Ovary (tissue), 9 donors: ENCODE measurements around the gene RIC8B. TPM values are rescaled to one million over a fixed set of nuclear protein-coding genes. Genes with fewer than 3 reads are reported as not detected.

Experiments used
- DNase-seq, 5 donors: peaks; one replicate each; pipeline ENCODE4 v3.0.0-alpha.2; 2019 to 2020
- H3K27ac ChIP-seq, 2 donors: fragments of 200-600 bp; one replicate each; pipeline versions ENCODE4 v1.5.1 to v1.8.0; 2019 to 2022
- H3K27me3 ChIP-seq: fragments of 200-600 bp; one replicate; pipeline ENCODE4 v1.8.0; 2022
- H3K36me3 ChIP-seq: fragments of 200-600 bp; sonication (generic); one replicate; pipeline ENCODE4 v1.5.1; 2019
- H3K4me1 ChIP-seq: one replicate; pipeline ENCODE4 v1.8.1; 2013; ENCODE audit warnings: mild to moderate bottlenecking, moderate library complexity; ENCODE audit not compliant: insufficient read depth
- H3K4me3 ChIP-seq: fragments of 200-600 bp; sonication (generic); one replicate; pipeline ENCODE4 v1.5.1; 2017
- H3K9me3 ChIP-seq, 2 donors: fragments of 200-600 bp in 1 of 2; sonication (generic) in 1 of 2; one replicate each; pipeline versions ENCODE4 v1.5.1 to v1.8.1; 2013 to 2019; ENCODE audit warnings: mild to moderate bottlenecking in 1 of 2, moderate library complexity in 1 of 2
- CTCF ChIP-seq, 3 donors: fragments of 450-650 bp in 2 of 3; fragments of 200-600 bp in 1 of 3; IDR thresholded peaks; one replicate each; pipeline versions ENCODE4 v1.5.1 to v1.8.0; 2016 to 2022; ENCODE audit warnings: antibody characterized with exemption in 3 of 3, mild to moderate bottlenecking in 1 of 3
- EP300 ChIP-seq: sonication (generic); formaldehyde crosslinking; IDR thresholded peaks from one replicate; pipeline ENCODE4 v1.6.1; 2017; ENCODE audit warnings: antibody characterized with exemption
- POLR2A ChIP-seq: fragments of 450-650 bp; IDR thresholded peaks from one replicate; pipeline ENCODE4 v1.6.1; 2017; ENCODE audit warnings: antibody characterized with exemption, mild to moderate bottlenecking, moderate library complexity
- WGBS, 3 donors: extraction: QIAGEN DNeasy Blood & Tissue Kit in 1 of 3; methylation state at CpG; one replicate each; pipeline versions ENCODE4 v1.1.5 to v1.1.7; 2013 to 2017; 5-methylcytosine and 5-hydroxymethylcytosine counted together
- intact Hi-C, 4 donors: fragments of 100-400 bp; cut with DNase I; formaldehyde crosslinking; loops; one replicate each; pipeline versions ENCODE4 v1.11.0 to v1.15.1; 2022 to 2023
- polyA plus RNA-seq, 2 donors: library from polyadenylated mRNA; stranded (reverse); fragments of 200-250 nt in 1 of 2; fragments of 350-450 nt in 1 of 2; fragmentation: Illumina TruSeq in 1 of 2; extraction: RNeasy Lipid Tissue Mini Kit (QIAGEN cat#74804) in 1 of 2; gene quantifications; one replicate each; pipeline ENCODE4 v1.2.3, GENCODE V29; 2013 to 2014
- total RNA-seq, 7 donors: library from RNA; depleted of rRNA in 2 of 7; stranded (reverse); fragments of >200 nt in 2 of 7; fragmentation: NEBNext Ultra II Directional in 3 of 7; extraction: Animal tissue kit (Norgen Biotek cat#: 25700) in 3 of 7; gene quantifications; one replicate each; pipeline versions ENCODE4 v1.1.0 to v1.2.4, GENCODE V29; 2016 to 2023
- donor health status: DM: no; HTN: no; CAD: no; lungs with moderate emphysema.
- donor health status: DM: no; HTN: no; CAD: no.
- donor health status: Bipolar disorder and iron deficiency.
- donor health status: DM: yes; HTN: yes; CAD: no.
- donor health status: DM: no; HTN: no; CAD: no.
- donor health status: DM: yes; HTN: yes; CAD: no.

The RIC8B gene
- total and polyA plus RNA-seq, 9 donors = 6.9 to 26.7 (median 16.3) TPM

- intact Hi-C loops = loop anchor here in 1 of 4 donors (10.0 kb wide), 1 partner anchor 527 kb away; no protein-coding TSS in a partner anchor
- H3K4me3 ChIP-seq = no peak overlapping the region
- H3K4me1 ChIP-seq = no peaks in the 10 kb centered on the region
- TF ChIP-seq CTCF (IDR thresholded peaks at IDR 0.05) (no peak), POLR2A (no peak), EP300 (no peak)
- DNase-seq = no peak
- no peak overlapping the region for H3K27ac ChIP-seq
- 77 to 91% (median 90%) methylated on average over 6 of the region's 6 CpGs for WGBS, 3 donors
- no peaks in the 10 kb centered on the region for H3K27me3 ChIP-seq
- H3K9me3 ChIP-seq = no peaks in the 10 kb centered on the region
- H3K36me3 ChIP-seq = no peaks in the 10 kb centered on the region
These were observed 137.1 kb downstream of the RIC8B start for GRCh38 chr12:106911581-106911980.

GRCh38 chr12:106913456-106913855 lies 139.0 kb downstream of the RIC8B start:
- Histone ChIP-seq H3K4me3 (no peak overlapping the region), H3K4me1 (no peaks in the 10 kb centered on the region), H3K27me3 (no peaks in the 10 kb centered on the region), H3K36me3 (no peaks in the 10 kb centered on the region), H3K9me3 (no peaks in the 10 kb centered on the region), H3K27ac (no peak overlapping the region)
- WGBS, 3 donors = 87 to 95% (median 93%) methylated on average over 10 of the region's 10 CpGs
- TF ChIP-seq EP300 (no peak), CTCF (IDR thresholded peaks at IDR 0.05) (no peak)
- intact Hi-C loops = loop anchor here in 1 of 4 donors (10.0 kb wide), 1 partner anchor 529 kb away; no protein-coding TSS in a partner anchor
- DNase-seq = no peak

- H3K36me3 ChIP-seq = no peaks in the 10 kb centered on the region
- H3K4me3 ChIP-seq = no peak overlapping the region
- no peak overlapping the region for H3K27ac ChIP-seq
- TF ChIP-seq EP300 (no peak), CTCF (IDR thresholded peaks at IDR 0.05) (no peak), POLR2A (no peak)
- H3K9me3 ChIP-seq = no peaks in the 10 kb centered on the region
- 76 to 89% (median 82%) methylated on average over 3 of the region's 3 CpGs for WGBS, 3 donors
- intact Hi-C loops = loop anchor here in 1 of 4 donors (10.0 kb wide), 1 partner anchor 530 kb away; no protein-coding TSS in a partner anchor
- H3K27me3 ChIP-seq = no peaks in the 10 kb centered on the region
- DNase-seq = no peak
- H3K4me1 ChIP-seq = no peaks in the 10 kb centered on the region
These were observed 140.5 kb downstream of the RIC8B start for GRCh38 chr12:106914796-106915634.

- H3K4me1 ChIP-seq = no peaks in the 10 kb centered on the region
- WGBS, 3 donors = 54 to 80% (median 68%) methylated on average over 5 of the region's 5 CpGs
- H3K4me3 ChIP-seq = no peak overlapping the region
- intact Hi-C loops = loop anchor here in 1 of 4 donors (10.0 kb wide), 1 partner anchor 531 kb away; no protein-coding TSS in a partner anchor
- no peaks in the 10 kb centered on the region for H3K27me3 ChIP-seq
- no peaks in the 10 kb centered on the region for H3K36me3 ChIP-seq
- no peak for TF ChIP-seq POLR2A
- no peak for TF ChIP-seq EP300
- TF ChIP-seq CTCF (IDR thresholded peaks at IDR 0.05) = no peak
- no peak overlapping the region for H3K27ac ChIP-seq
- H3K9me3 ChIP-seq = no peaks in the 10 kb centered on the region
- no peak for DNase-seq
These were observed 141.1 kb downstream of the RIC8B start for GRCh38 chr12:106915635-106916026.
